HK-2 (cell line): Measurements from ENCODE around the gene EML4.

ENCODE experiments used
- DNase-seq: peaks from one replicate; pipeline ENCODE4 v3.0.0-alpha.2; 2018; ENCODE audit not compliant: unreplicated experiment

Gene EML4

DNA sequence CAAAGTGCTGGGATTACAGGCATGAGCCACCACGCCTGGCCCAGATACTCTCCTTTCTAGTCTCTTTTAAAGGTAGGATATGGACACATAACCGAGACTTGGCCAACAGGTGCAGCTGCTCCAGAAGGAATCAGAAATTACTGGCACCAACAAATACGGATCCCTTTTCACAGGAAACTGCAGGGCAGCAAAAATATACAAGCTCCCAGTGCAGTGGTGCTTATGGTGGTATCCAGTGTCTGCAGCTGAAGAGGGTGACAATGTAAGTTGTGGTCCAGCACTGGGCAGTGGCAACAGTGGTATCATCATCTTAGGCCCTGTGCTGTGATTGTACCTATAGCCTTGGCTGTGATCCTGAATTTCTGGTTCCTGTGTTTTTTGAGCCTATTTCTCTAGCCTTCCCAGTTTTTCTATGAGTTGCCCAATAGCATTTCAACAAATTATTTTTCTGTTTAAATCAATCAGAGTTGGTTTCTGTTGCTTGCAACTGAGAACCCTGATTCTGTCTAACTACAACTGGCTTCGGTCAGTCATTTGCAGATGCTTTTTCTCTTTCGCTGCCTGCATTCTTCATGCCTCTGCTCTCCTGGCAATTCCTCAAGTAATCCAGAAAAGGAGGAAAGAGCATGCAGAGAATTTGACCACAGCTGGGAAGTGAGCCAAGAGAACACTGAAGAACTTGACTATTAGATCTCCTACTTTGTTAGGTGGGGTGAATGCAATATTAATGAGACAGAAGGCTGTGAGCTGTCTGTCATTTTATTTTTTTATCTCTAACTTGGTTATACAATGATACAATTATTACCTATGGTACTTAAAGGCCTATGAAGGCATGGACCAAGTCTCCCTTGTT lies 30.8 kb upstream of the EML4 start:
- DNase-seq: peak; percentile 56

DNA sequence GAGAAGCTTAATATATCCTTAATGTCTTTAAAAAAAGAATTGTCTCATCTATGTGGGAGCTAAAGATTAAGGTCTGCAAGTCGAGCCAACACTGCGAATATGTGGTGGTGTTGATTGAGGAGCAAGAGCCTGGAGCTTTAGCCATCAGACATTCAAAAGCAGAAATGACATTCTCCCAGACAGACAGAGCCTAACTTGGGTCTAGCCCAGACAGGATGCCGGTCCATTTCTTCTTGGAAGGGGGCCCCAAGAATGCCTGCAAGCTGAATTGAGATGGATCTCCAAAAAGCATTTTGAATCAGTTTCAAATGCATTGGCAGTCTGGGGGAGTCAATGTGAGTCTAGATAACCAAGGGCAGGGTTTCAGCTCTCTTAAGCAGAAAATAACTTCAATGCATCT lies 30.1 kb upstream of the EML4 start:
- no peak for DNase-seq

DNA sequence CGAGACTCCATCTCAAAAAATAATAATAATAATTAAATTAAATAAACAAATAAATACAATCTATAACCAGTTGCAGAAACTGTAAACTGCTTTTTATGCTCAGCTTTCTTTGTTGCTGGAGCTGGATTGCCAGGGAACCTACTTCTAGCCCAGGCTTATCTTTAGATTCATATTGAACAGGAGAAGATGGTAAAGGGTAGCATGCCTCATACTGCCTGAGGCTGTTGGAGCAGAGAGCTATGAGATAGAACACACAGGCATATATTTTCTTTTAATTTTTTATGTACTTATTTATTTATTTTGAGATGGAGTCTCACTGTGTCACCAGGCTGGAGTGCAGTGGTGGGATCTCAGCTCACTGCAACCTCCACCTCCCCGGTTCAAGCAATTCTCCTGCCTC lies 28.7 kb upstream of the EML4 start:
- no peak for DNase-seq

- DNase-seq: no peak
Observed at GRCh38 chr2:42141687-42142546, 27.2 kb upstream of the EML4 start.

- DNase-seq: no peak
Observed at GRCh38 chr2:42142547-42143184, 26.5 kb upstream of the EML4 start.

GRCh38 chr2:42147641-42148274 lies 21.4 kb upstream of the EML4 start:
- DNase-seq: no peak

DNA sequence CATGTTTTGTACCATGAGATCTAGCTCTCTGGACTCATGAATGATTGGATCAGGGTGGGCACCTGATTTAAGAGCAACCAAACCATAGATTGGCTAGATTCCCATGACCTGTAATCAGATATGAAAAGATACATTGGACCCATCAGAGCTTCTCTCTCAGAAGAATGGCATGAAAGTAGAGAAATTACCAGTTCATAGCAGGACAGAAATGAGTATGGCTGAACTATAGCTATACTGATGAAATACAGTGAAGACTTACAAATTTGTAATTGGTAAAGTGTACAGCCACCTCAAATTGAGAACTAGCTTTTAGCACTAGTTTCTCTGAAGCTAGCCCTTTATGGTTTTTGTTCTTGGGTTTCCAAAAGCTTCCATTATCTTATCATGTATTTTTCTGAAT lies 19.0 kb upstream of the EML4 start:
- DNase-seq: no peak

DNA sequence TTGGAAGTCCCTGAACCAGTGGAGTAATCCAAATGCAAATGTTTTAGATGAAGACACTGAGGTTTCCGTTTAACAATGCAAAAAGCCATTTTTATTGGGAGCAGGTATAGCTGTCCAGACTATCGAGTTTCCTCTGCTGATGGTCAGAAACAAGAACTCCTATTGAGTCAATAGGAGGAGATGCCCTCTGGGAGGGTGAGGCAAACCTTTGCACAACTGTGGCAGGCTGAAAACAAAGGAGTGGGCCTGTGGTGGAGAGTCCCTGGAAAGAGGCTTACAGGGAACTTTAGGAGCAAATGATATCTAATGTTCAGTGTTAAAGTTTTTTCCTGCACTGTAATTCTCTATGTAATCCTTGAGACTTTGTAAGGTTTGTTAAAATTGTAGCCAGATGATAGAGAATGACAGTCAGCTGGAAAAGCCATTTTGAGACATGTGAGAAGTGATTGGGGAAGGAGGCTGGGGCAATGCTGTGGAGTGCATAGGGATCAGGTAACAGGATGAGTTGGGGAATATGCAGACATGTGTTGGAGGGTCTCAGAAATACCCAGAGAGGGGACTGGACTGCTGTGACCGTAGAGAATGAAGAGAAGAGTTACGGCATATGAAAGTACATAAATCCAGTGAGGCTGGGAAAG lies 15.1 kb upstream of the EML4 start:
- DNase-seq: no peak

- DNase-seq: no peak
Observed at GRCh38 chr2:42156721-42157120, 12.4 kb upstream of the EML4 start.

GRCh38 chr2:42161444-42161843 lies 7.7 kb upstream of the EML4 start:
- no peak for DNase-seq

GRCh38 chr2:42163444-42164045 lies 5.6 kb upstream of the EML4 start:
- no peak for DNase-seq

DNA sequence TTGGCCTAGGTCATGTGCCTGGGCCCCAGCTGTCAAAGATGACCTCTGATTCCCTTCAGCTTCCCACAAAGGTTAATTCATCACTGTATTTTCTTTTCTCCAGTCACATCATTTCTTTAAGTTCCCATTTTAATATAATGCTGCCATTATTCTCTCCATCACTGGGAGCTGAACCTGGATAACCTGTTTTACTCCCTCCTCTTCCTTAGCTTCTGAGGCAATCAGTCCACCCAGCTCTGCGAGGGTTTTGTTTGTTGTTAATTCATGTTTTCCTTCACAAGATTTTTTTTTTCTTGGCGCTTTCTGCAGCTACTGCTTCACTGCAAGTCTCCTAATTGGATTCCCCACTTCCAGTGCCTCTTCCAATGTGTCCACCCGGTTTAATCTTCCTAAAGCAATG lies 5.1 kb upstream of the EML4 start:
- no peak for DNase-seq

DNA sequence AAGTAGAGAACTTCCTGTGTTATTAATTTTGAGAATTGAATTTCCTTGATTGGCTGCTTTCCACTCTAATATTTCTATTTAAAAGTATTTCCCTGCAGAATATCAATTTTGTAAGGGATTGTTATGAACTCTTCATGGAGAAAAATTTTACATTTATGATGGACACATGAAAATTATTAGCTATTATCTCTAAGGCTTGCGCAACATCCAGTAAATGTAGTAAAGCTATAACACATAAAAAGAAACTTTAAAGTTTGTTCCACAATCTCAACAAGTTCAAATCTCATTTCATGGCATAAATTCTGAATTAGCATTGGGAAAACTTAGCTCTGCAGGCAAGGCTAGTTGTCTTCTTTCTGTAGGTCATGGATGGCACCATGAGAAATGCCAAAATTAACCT lies 4.2 kb upstream of the EML4 start:
- no peak for DNase-seq

GRCh38 chr2:42167458-42167857 lies 1.7 kb upstream of the EML4 start:
- no peak for DNase-seq

GRCh38 chr2:42168459-42169099 lies 574 bp upstream of the EML4 start:
- no peak for DNase-seq

DNA sequence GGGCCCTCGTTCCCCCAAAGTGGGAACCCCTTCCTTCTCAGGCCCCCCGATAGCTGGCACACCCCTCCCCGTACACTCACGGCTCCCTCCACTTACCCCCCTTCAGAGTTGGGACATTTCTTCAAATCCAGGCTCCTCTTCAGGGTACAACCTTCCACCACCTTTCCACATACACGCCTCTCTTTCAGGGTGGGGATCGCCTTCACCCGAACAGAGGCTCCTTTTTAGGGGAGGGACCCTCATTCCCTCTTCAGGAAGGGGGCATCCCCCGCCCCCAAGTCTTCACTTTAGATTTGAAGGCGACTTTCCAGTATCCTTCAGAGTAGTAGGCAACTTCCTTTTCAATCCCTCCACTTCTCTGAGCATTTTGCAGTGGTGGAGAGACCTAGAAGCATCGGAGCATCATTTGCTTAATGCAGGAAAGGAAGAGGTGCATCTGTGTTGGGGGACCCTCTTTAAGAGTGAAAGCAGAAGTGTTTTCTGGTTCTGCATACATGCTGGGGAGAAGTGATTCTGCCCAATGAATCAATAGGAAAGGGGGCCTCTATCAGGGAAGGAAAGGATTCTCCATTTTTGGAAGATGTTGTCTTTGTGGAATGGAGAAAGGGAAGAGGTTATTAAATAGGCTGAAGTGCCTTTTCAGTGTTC lies 845 bp downstream of the EML4 start:
- no peak for DNase-seq

DNA sequence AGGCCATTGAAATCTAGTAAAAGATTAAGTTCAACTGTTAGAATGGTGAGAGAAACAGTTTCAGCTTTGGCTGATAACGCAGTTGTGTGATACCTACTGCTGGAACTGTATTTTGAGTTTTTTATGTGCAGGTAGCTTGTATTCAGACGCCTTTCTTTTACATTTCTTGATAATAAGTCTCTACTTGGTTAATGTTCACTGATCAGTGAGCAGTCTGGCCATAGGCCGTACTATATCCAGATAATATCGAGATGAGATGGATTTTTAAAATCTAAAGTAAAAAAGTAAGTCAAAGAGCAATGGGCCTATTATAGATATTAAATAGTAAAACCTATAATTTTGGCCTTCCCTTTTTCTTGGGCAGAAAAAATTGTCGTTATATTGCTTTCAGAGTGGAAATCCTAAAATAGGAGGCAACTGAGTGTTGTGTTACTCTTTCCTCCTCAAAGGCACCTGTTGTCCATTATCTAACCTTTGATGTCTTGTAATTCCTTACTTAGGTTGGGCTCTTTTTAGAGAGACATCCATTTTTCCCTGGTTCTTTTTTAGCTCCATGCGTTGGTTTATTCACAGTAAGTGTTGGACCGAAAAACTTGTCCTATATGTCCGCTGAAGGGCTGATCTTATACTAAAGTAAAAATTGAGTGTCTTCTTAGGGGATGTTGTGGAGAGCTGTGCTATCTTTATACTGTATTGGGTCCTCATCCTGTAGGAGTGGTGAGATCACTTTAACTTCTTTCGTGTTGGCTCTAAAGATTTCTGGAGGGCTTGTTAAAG lies 1.7 kb downstream of the EML4 start:
- DNase-seq: no peak

GRCh38 chr2:42171396-42171980 lies 2.3 kb downstream of the EML4 start:
- no peak for DNase-seq

DNA sequence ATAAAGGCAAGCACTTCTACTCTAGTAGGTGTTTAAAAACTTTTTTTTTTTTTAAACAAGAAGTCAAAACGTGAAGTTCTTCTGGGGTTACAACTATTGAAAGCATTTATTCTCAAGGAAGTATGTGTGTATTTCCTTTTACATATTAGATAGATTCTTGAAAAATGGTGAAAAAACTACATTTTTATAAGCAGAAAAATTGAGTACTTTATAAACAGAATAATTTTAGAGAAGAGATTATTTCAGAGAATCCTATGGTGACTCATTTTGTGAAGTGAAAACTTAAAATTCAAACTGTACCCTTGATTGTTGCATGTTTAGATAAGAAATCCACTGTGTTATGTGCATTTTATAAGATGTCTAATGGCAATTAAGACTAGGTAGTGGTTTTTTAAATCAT lies 2.9 kb downstream of the EML4 start:
- no peak for DNase-seq
